Uterus (tissue), 2 donors: ENCODE measurements around the gene VAC14.

ENCODE experiments used
- POLR2A ChIP-seq, 2 donors: fragments of 450-650 bp; IDR thresholded peaks; one replicate each; pipeline ENCODE4 v1.6.1; 2016; ENCODE audit warnings: antibody characterized with exemption in 2 of 2, mild to moderate bottlenecking in 1 of 2, moderate library complexity in 1 of 2
- TF ChIP-seq, protein P1 (sequence below), 4 experiments: fragments of 200-600 bp in 2 of 4; fragments of 450-650 bp in 2 of 4; sonication (generic) in 2 of 4; IDR thresholded peaks; one replicate each; pipeline ENCODE4 v1.5.1; 2016 to 2019; ENCODE audit warnings: antibody characterized with exemption in 4 of 4, mild to moderate bottlenecking in 2 of 4, moderate library complexity in 1 of 4

DNA sequence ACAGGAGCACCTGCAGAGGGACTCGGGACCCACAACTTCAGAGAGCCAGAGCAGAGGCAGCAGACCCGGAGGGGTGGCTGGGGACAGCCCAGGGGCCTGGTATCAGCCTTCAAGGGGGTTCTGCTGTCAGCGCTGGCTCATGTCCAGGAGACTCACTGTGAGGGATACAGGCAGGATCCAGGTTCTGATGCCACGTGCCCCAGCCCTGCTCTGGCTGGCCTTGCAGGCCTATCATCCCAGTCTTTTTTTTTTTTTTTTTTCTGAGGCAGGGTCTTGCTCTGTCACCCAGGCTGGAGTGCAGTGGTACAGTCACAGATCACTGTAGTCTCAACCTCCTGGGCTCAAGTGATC, 106.1 kb downstream of the VAC14 start:
- TF ChIP-seq, protein P1, sequence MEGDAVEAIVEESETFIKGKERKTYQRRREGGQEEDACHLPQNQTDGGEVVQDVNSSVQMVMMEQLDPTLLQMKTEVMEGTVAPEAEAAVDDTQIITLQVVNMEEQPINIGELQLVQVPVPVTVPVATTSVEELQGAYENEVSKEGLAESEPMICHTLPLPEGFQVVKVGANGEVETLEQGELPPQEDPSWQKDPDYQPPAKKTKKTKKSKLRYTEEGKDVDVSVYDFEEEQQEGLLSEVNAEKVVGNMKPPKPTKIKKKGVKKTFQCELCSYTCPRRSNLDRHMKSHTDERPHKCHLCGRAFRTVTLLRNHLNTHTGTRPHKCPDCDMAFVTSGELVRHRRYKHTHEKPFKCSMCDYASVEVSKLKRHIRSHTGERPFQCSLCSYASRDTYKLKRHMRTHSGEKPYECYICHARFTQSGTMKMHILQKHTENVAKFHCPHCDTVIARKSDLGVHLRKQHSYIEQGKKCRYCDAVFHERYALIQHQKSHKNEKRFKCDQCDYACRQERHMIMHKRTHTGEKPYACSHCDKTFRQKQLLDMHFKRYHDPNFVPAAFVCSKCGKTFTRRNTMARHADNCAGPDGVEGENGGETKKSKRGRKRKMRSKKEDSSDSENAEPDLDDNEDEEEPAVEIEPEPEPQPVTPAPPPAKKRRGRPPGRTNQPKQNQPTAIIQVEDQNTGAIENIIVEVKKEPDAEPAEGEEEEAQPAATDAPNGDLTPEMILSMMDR (IDR thresholded peaks at IDR 0.05) = no peak
- TF ChIP-seq POLR2A (IDR thresholded peaks at IDR 0.05) = no peak
